Measurements from ENCODE around the gene TNFRSF4. TPM values are rescaled to one million over a fixed set of nuclear protein-coding genes. Genes with fewer than 3 reads are reported as not detected.

The TNFRSF4 gene
- total RNA-seq, 4 donors from 2014 or later: 1.5 to 4.5 (median 3.2) TPM

DNA sequence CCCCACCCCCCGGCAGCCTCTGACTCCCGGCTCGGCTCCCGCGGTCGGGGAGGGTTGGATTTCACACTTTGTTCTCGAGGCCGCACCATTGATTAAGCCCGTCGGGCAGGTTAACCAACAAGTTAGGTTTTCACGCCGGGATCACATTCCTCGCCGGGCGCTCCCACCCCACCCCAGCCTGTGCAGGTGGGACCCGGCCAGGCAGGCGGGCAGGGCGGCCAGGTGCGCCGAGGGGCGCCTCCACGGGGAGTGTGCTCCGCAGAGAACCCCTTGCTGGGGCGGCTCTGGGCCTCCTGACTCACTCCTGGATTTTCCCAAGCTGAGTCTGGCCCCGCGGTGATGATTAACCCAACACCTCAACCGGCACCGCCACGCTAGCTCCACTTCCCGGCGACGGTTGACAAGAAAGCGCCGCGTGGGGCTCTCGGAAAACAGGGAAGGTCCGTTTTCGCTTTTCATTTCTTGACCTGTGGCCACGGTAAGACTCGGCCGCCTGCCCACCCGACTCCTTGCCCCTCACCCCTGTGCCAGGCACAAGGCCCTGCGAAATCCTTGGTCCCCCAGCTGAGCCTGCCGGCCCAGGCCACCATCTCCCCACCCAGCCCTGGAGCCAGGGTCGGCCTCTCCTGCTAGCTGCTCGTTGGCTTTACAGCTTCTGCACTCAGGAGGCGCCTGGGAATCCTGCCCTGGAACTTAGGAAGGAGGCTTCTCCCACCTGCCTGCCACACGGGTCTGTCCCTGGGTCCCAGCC lies 49.1 kb downstream of the TNFRSF4 start:
- TF ChIP-seq, protein P1, sequence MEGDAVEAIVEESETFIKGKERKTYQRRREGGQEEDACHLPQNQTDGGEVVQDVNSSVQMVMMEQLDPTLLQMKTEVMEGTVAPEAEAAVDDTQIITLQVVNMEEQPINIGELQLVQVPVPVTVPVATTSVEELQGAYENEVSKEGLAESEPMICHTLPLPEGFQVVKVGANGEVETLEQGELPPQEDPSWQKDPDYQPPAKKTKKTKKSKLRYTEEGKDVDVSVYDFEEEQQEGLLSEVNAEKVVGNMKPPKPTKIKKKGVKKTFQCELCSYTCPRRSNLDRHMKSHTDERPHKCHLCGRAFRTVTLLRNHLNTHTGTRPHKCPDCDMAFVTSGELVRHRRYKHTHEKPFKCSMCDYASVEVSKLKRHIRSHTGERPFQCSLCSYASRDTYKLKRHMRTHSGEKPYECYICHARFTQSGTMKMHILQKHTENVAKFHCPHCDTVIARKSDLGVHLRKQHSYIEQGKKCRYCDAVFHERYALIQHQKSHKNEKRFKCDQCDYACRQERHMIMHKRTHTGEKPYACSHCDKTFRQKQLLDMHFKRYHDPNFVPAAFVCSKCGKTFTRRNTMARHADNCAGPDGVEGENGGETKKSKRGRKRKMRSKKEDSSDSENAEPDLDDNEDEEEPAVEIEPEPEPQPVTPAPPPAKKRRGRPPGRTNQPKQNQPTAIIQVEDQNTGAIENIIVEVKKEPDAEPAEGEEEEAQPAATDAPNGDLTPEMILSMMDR (IDR thresholded peaks at IDR 0.05): no peak
- Histone ChIP-seq H3K27ac (no peak overlapping the region), H3K36me3 (no peaks in the 10 kb centered on the region), H3K9me3 (no peaks in the 10 kb centered on the region), H3K27me3 (no peaks in the 10 kb centered on the region), H3K4me1 (peaks cover 7 to 19% of the 10 kb centered on the region in 2 donors), H3K4me3 (replicated peaks in 1 of 3) (peak overlapping the region in 1 of 3 donors; percentile 43)
- peak; percentile 19 to 43 for DNase-seq
- 70 to 74% methylated on average over 22 to 27 of the region's 48 CpGs for WGBS, 2 donors
- intact Hi-C loops (cut with DNase I): no loop called here

DNA sequence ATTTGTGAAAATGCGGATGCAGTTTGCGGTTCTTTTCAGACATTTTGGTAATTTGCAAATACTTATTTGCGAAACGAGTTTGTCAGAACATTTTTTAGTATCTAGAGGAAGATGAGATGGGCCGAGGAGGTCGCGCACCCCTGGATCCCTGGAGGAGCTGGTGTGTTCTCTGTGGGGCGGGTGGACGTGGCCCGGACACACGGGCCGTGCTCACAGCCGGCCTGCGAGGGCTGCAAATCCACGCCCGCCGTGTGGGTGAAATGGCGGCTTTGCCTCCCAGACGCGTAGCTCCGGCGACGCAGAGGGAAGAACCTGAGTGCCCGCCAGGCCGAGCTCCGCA lies 49.6 kb downstream of the TNFRSF4 start:
- peak overlapping the region in 1 of 3 donors; percentile 43 for H3K4me3 ChIP-seq (replicated peaks in 1 of 3)
- H3K27me3 ChIP-seq: no peaks in the 10 kb centered on the region
- peak overlapping the region in 1 of 3 donors; percentile 73 for H3K27ac ChIP-seq
- TF ChIP-seq, protein P1 (IDR thresholded peaks at IDR 0.05): no peak
- no peak for TF ChIP-seq POLR2A (IDR thresholded peaks at IDR 0.05)
- no peaks in the 10 kb centered on the region for H3K9me3 ChIP-seq
- H3K36me3 ChIP-seq: no peaks in the 10 kb centered on the region
- intact Hi-C loops (cut with DNase I): no loop called here
- peaks cover 7 to 19% of the 10 kb centered on the region in 2 donors for H3K4me1 ChIP-seq
- DNase-seq: no peak
- WGBS, 2 donors: 52 to 59% methylated on average over 23 to 25 of the region's 26 CpGs

DNA sequence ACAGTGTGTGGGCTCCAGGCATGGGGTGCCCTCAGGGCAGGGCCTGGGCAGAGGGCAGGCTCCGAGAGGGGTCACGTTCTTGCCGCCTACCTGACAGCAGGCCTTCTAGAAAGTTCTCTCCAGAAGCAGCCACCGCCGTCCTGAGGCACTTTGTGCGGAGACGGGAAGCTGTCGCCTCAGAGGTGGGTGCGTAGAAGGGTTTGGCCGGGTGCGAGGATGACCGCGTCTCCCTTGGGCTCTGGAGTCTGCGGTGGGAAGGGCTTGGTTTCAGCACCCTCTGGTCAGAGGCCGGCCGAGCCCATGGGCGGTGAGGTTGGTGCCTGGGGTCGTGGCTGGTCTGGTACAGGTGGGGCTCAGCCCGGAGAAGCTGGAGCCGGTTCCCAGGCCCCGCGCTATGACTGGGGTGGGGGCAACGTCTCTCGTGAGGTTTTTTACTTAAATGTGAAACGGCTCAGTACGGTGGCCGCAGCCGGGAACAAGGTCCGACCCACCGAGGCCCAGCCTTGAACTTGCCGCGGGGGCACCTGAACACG lies 50.3 kb downstream of the TNFRSF4 start:
- Histone ChIP-seq H3K9me3 (no peaks in the 10 kb centered on the region), H3K27me3 (no peaks in the 10 kb centered on the region), H3K27ac (peak overlapping the region in 2 of 3 donors; percentile 28 to 73), H3K4me3 (replicated peaks in 1 of 3) (peak overlapping the region in 1 of 3 donors; percentile 43), H3K36me3 (no peaks in the 10 kb centered on the region), H3K4me1 (peaks cover 8 to 23% of the 10 kb centered on the region in 2 donors)
- TF ChIP-seq, protein P1 (IDR thresholded peaks at IDR 0.05): no peak
- TF ChIP-seq POLR2A (IDR thresholded peaks at IDR 0.05): no peak
- 75 to 80% methylated on average over 26 to 27 of the region's 33 CpGs for WGBS, 2 donors
- intact Hi-C loops (cut with DNase I): no loop called here
- DNase-seq: no peak

DNA sequence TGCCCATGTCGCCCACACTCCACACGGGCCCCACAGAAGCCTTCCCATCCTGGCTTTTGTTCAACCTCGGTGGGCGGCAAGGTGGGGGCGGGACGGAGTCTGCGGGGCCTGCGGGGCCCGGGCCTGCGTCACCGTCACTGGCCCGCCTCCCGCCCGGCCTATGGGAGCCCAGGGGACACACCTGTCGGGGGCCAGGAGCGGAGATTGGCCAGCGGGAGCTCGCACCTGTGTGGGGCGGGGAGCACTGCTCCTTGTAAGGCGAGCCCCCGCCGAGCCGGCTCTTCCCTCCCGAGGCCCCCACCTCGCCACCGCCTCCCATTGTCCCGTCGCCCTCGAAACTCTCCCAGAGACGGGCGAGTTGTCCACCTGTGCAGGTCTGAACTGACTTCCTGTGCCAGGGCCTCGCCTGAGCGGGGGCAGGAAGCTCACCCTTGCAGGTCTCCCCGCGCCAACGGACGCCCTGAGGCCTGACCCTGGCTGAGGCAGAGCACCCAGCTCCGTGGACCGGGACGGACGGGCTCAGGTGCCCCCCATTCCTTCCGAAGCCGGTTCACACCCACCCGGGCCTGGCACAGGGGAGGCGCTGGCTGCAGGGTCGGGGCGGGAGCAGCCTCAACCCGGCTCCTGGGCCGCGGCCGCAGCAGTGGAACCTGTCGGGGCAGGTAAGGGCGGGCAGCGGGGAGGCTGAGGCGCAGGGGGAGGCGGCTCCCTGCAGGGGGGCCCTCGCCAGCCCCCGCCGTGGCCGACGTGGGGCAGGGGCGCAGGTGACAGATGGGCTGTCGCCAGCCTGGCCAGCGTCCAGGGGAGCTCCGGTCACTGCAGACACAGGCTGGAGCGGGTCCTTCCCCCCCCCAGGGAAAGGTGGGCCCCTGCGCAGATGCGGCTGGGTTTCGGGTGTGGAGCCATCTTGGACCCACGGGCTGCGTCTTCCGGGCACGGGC lies 51.1 kb downstream of the TNFRSF4 start:
- 35 to 47% methylated on average over 10 to 22 of the region's 73 CpGs for WGBS, 2 donors
- intact Hi-C loops (cut with DNase I): no loop called here
- no peaks in the 10 kb centered on the region for H3K36me3 ChIP-seq
- peaks cover 16 to 31% of the 10 kb centered on the region in 2 donors for H3K4me1 ChIP-seq
- peak overlapping the region in 2 of 3 donors; percentile 16 to 43 for H3K4me3 ChIP-seq (replicated peaks in 1 of 3)
- no peaks in the 10 kb centered on the region for H3K27me3 ChIP-seq
- H3K27ac ChIP-seq: peak overlapping the region in 2 of 3 donors; percentile 38 to 73
- DNase-seq: peak; percentile 67 to 80
- no peaks in the 10 kb centered on the region for H3K9me3 ChIP-seq
- TF ChIP-seq, protein P1 (IDR thresholded peaks at IDR 0.05): no peak
- TF ChIP-seq POLR2A (IDR thresholded peaks at IDR 0.05): peak; percentile 16 to 77

Measured in thyroid gland (tissue), 4 donors.